GM23338 (cell line): ENCODE results near the gene VOPP1. TPM values are rescaled to one million over a fixed set of nuclear protein-coding genes. Genes with fewer than 3 reads are reported as not detected.

Source experiments
- ATAC-seq: fragments of 200-7000 bp; cut with Tn5 transposase; 3 replicates; pipeline ENCODE4 v1.9.1; 2020
- DNase-seq: peaks from one replicate; pipeline ENCODE4 v3.0.0-alpha.2; 2015; ENCODE audit warnings: low spot score
- H2AFZ ChIP-seq: fragments of 200-600 bp; sonication (generic); 2 replicates; pipeline ENCODE4 v1.8.0; 2016; ENCODE audit warnings: antibody characterized with exemption, mild to moderate bottlenecking, moderate library complexity
- H3F3A ChIP-seq: fragments of 200-600 bp; sonication (generic); replicated peaks from 2 replicates; pipeline ENCODE4 v1.8.0; 2017; ENCODE audit warnings: antibody characterized with exemption, mixed run types, low read depth
- H3K27ac ChIP-seq: fragments of 200-600 bp; sonication (generic); 2 replicates; pipeline ENCODE4 v1.6.1; 2016; ENCODE audit warnings: low read depth
- H3K27me3 ChIP-seq: fragments of 200-600 bp; sonication (generic); 2 replicates; pipeline ENCODE4 v1.8.0; 2016; ENCODE audit warnings: mild to moderate bottlenecking, mixed run types, moderate library complexity; ENCODE audit not compliant: insufficient read depth
- H3K36me3 ChIP-seq: fragments of 200-600 bp; sonication (generic); 2 replicates; pipeline ENCODE4 v1.8.0; 2016; ENCODE audit warnings: mild to moderate bottlenecking; ENCODE audit not compliant: insufficient read depth
- H3K4me1 ChIP-seq: fragments of 200-600 bp; sonication (generic); 2 replicates; pipeline ENCODE4 v1.8.0; 2016; ENCODE audit warnings: mild to moderate bottlenecking, moderate library complexity; ENCODE audit not compliant: insufficient read depth
- H3K4me2 ChIP-seq: fragments of 200-600 bp; sonication (generic); 2 replicates; pipeline ENCODE4 v1.7.1; 2017; ENCODE audit warnings: mixed run types
- H3K4me3 ChIP-seq: fragments of 200-600 bp; sonication (generic); 2 replicates; pipeline ENCODE4 v1.6.1; 2016; ENCODE audit warnings: mixed run types
- H3K79me2 ChIP-seq: fragments of 200-600 bp; sonication (generic); replicated peaks from 2 replicates; pipeline ENCODE4 v1.8.0; 2017; ENCODE audit warnings: mild to moderate bottlenecking; ENCODE audit not compliant: insufficient read depth
- H3K9me2 ChIP-seq: fragments of 200-600 bp; sonication (generic); 2 replicates; pipeline ENCODE4 v1.8.0; 2017; ENCODE audit not compliant: insufficient read depth
- H4K20me1 ChIP-seq: fragments of 200-600 bp; sonication (generic); replicated peaks from 2 replicates; pipeline ENCODE4 v1.8.0; 2017; ENCODE audit warnings: mild to moderate bottlenecking; ENCODE audit not compliant: insufficient read depth
- H3K27ac Mint-ChIP-seq: 2 replicates; pipeline ENCODE4 v1.8.0; 2020; ENCODE audit warnings: inconsistent platforms, mild to moderate bottlenecking, moderate library complexity, mixed read lengths
- H3K27me3 Mint-ChIP-seq: 3 replicates; pipeline ENCODE4 v1.8.0; 2022; ENCODE audit warnings: low read depth, mild to moderate bottlenecking, moderate library complexity, mixed read lengths, inconsistent platforms; ENCODE audit not compliant: insufficient read depth, poor library complexity
- H3K36me3 Mint-ChIP-seq: 3 replicates; pipeline ENCODE4 v1.8.0; 2021; ENCODE audit warnings: low read depth, mild to moderate bottlenecking, inconsistent platforms, moderate library complexity, mixed read lengths
- H3K4me1 Mint-ChIP-seq: 3 replicates; pipeline ENCODE4 v1.8.0; 2020; ENCODE audit warnings: mild to moderate bottlenecking, inconsistent platforms, mixed read lengths
- H3K4me3 Mint-ChIP-seq: 3 replicates; pipeline ENCODE4 v1.8.0; 2021; ENCODE audit warnings: moderate library complexity, mild to moderate bottlenecking, inconsistent platforms, mixed read lengths
- H3K9me3 Mint-ChIP-seq: 3 replicates; pipeline ENCODE4 v1.8.0; 2020; ENCODE audit warnings: moderate library complexity, mild to moderate bottlenecking, inconsistent platforms, mixed read lengths
- CREB1 ChIP-seq: fragments of 250-450 bp; sonication (Bioruptor Pico); IDR thresholded peaks from 2 replicates; pipeline ENCODE4 v1.5.0; 2020; ENCODE audit warnings: low read depth, mild to moderate bottlenecking, moderate library complexity
- CTCF ChIP-seq, 2 experiments: fragments of 200-600 bp in 1 of 2; sonication (generic) in 1 of 2; conservative IDR thresholded peaks; 2 replicates each; pipeline versions ENCODE4 v1.5.1 to v1.6.1; 2016 to 2017; ENCODE audit warnings: antibody characterized with exemption in 2 of 2, low read depth in 2 of 2, mild to moderate bottlenecking in 2 of 2, moderate library complexity in 1 of 2
- EZH2 ChIP-seq: fragments of 200-600 bp; sonication (generic); IDR thresholded peaks from one replicate; pipeline ENCODE4 v1.8.0; 2017; ENCODE audit warnings: antibody characterized with exemption, mild to moderate bottlenecking, low read depth; ENCODE audit not compliant: unreplicated experiment
- EZH2phosphoT487 ChIP-seq: fragments of 200-600 bp; sonication (generic); IDR thresholded peaks from one replicate; pipeline ENCODE4 v1.8.1; 2018; ENCODE audit warnings: antibody characterized with exemption; ENCODE audit not compliant: unreplicated experiment
- NANOG ChIP-seq: IDR thresholded peaks from 2 replicates; pipeline ENCODE4 v1.6.1; 2016; ENCODE audit warnings: antibody characterized with exemption, borderline replicate concordance
- POLR2AphosphoS5 ChIP-seq: IDR thresholded peaks from 2 replicates; pipeline ENCODE4 v1.6.1; 2016; ENCODE audit warnings: antibody characterized with exemption, low read depth
- STAT1 ChIP-seq: IDR thresholded peaks from one replicate; pipeline ENCODE4 v1.6.1; 2016; ENCODE audit warnings: antibody characterized with exemption; ENCODE audit not compliant: unreplicated experiment
- ZNF114 ChIP-seq: fragments of 250-450 bp; sonication (Bioruptor Pico); IDR thresholded peaks from 2 replicates; pipeline ENCODE4 v1.5.0; 2020; ENCODE audit warnings: mild to moderate bottlenecking, moderate library complexity
- ZNF331 ChIP-seq: fragments of 250-450 bp; sonication (Bioruptor Pico); IDR thresholded peaks from 2 replicates; pipeline ENCODE4 v1.5.0; 2020; ENCODE audit warnings: low read depth, mild to moderate bottlenecking, moderate library complexity
- ZNF462 ChIP-seq: fragments of 250-450 bp; sonication (Bioruptor Pico); IDR thresholded peaks from 2 replicates; pipeline ENCODE4 v1.5.0; 2020; ENCODE audit warnings: mild to moderate bottlenecking, moderate library complexity
- polyA plus RNA-seq: library from polyadenylated mRNA; unstranded; fragments of >200 nt; fragmentation: Nextera tagmentation; extraction: Ambion mirVana; gene quantifications from 2 replicates; pipeline ENCODE4 v1.2.1, GENCODE V29; 2016
- total RNA-seq: library from RNA; depleted of rRNA; stranded (reverse); fragments of >200 nt; shearing (Covaris generic); gene quantifications from 2 replicates; pipeline ENCODE4 v1.2.3, GENCODE V29; 2014
- TF ChIP-seq, protein P1 (sequence below): IDR thresholded peaks from 2 replicates; pipeline ENCODE4 v1.6.1; 2016; ENCODE audit warnings: antibody characterized with exemption
- TF ChIP-seq, protein P2 (sequence below): IDR thresholded peaks from one replicate; pipeline ENCODE4 v1.6.1; 2018; ENCODE audit warnings: antibody characterized with exemption; ENCODE audit not compliant: unreplicated experiment

Gene VOPP1
- total and polyA plus RNA-seq, 2 experiments from 2014 or later = 28.2 to 73.7 TPM

- TF ChIP-seq ZNF331 = no peak
- no peak for TF ChIP-seq ZNF462 (CRISPR knock-in tag)
- TF ChIP-seq STAT1 = no peak
- TF ChIP-seq NANOG = no peak
- TF ChIP-seq POLR2AphosphoS5 = no peak
- TF ChIP-seq EZH2 = no peak
Observed at GRCh38 chr7:55532150-55532917, 40.0 kb downstream of the VOPP1 start (continued).

DNA sequence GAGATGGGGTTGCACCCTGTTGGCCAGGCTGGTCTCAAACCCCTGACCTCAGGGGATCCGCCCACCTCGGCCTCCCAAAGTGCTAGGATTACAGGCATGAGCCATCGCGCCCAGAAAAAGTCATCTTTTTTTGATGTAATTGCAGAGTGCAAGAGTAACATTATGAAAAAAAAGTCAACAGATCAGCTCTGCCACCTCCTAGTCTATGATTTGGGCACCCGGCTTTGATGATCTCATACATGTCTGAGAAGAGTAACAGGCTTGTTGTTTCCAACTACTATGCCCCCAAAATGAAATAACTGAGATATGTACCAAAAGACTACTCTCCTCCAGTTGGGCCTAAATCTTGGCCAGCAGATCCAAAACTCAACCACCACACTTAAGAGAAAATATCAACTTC lies 40.8 kb downstream of the VOPP1 start:
- Histone ChIP-seq H3K4me2 (no peak overlapping the region), H3K27me3 (no peaks in the 10 kb centered on the region), H2AFZ (no peak overlapping the region), H3K36me3 (no peaks in the 10 kb centered on the region), H3K4me1 (peaks cover 40% of the 10 kb centered on the region), H3K27ac (no peak overlapping the region), H3K4me3 (no peak overlapping the region), H4K20me1 (peaks cover 10% of the 10 kb centered on the region), H3F3A (no peaks in the 10 kb centered on the region), H3K79me2 (peaks cover 100% of the 10 kb centered on the region), H3K9me2 (no peaks in the 10 kb centered on the region)
- DNase-seq = no peak
- H3K27ac Mint-ChIP-seq = no peak overlapping the region
- no peak overlapping the region for H3K4me3 Mint-ChIP-seq
- peaks cover 5% of the 10 kb centered on the region for H3K27me3 Mint-ChIP-seq
- no peaks in the 10 kb centered on the region for H3K36me3 Mint-ChIP-seq
- no peaks in the 10 kb centered on the region for H3K9me3 Mint-ChIP-seq
- H3K4me1 Mint-ChIP-seq = peaks cover 60% of the 10 kb centered on the region
- ATAC-seq = no peak
- TF ChIP-seq, protein P1, sequence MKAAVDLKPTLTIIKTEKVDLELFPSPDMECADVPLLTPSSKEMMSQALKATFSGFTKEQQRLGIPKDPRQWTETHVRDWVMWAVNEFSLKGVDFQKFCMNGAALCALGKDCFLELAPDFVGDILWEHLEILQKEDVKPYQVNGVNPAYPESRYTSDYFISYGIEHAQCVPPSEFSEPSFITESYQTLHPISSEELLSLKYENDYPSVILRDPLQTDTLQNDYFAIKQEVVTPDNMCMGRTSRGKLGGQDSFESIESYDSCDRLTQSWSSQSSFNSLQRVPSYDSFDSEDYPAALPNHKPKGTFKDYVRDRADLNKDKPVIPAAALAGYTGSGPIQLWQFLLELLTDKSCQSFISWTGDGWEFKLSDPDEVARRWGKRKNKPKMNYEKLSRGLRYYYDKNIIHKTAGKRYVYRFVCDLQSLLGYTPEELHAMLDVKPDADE = no peak
- TF ChIP-seq, protein P2, sequence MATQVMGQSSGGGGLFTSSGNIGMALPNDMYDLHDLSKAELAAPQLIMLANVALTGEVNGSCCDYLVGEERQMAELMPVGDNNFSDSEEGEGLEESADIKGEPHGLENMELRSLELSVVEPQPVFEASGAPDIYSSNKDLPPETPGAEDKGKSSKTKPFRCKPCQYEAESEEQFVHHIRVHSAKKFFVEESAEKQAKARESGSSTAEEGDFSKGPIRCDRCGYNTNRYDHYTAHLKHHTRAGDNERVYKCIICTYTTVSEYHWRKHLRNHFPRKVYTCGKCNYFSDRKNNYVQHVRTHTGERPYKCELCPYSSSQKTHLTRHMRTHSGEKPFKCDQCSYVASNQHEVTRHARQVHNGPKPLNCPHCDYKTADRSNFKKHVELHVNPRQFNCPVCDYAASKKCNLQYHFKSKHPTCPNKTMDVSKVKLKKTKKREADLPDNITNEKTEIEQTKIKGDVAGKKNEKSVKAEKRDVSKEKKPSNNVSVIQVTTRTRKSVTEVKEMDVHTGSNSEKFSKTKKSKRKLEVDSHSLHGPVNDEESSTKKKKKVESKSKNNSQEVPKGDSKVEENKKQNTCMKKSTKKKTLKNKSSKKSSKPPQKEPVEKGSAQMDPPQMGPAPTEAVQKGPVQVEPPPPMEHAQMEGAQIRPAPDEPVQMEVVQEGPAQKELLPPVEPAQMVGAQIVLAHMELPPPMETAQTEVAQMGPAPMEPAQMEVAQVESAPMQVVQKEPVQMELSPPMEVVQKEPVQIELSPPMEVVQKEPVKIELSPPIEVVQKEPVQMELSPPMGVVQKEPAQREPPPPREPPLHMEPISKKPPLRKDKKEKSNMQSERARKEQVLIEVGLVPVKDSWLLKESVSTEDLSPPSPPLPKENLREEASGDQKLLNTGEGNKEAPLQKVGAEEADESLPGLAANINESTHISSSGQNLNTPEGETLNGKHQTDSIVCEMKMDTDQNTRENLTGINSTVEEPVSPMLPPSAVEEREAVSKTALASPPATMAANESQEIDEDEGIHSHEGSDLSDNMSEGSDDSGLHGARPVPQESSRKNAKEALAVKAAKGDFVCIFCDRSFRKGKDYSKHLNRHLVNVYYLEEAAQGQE = no peak
- TF ChIP-seq EZH2 = no peak
- TF ChIP-seq STAT1 = no peak
- no peak for TF ChIP-seq POLR2AphosphoS5
- no peak for TF ChIP-seq ZNF331
- no peak for TF ChIP-seq CREB1 (CRISPR knock-in tag)
- TF ChIP-seq CTCF (conservative IDR thresholded peaks at IDR 0.05; ENCODE audit: low read depth in 2 of 2) = no peak
- TF ChIP-seq EZH2phosphoT487 = no peak
- no peak for TF ChIP-seq ZNF114 (CRISPR knock-in tag)
